Activated CD8-positive, alpha-beta memory T cell treated with anti-CD3 and anti-CD28 coated beads for 48 hours (primary cell): ENCODE data around the gene GPLD1.
"Not testable (repeated sequence)": the region's sequence is repeated elsewhere in the genome, so short reads cannot be mapped to it uniquely, and the experiment has no call there.

ENCODE experiments used
- DNase-seq, 3 experiments: peaks; one replicate each; pipeline ENCODE4 v3.0.0-alpha.2; 2020; ENCODE audit warnings: low read depth in 2 of 3, low spot score in 2 of 3

The GPLD1 gene

DNA sequence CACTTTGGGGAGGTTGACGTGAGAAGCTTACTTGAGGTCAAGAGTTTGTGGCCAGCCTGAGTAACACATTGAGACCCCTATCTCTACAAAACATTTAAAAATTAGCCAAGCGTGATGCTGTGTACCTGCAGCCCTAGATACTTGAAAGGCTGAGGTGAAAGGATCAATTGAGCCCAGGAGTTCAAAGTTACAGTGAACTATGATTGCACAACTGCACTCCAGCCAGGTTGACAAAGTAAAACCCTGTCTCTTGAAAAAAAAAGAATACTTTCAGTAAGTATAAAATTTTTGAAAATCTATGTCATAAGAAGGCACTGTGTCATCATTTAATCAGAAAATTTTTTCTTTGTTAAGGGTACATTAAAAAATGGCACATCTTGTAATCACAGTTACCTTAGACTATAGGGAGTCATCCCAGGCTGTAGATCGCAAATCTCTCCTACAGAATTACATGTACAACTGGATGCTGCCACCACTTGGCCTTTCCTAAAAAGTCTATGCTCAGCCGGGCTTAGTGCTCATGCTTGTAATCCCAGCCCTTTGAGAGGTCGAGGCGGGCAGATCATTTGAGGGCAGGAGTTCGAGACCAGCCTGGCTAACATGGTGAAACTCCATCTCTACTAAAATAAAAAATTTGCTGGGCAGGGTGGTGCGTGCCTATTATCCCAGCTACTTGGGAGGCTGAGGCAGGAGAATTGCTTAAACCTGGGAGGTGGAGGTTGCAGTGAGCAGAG is 103.7 kb downstream of the GPLD1 start:
- DNase-seq, result no peak

- DNase-seq, result not testable (repeated sequence)
Observed at GRCh38 chr6:24384369-24385130, 104.8 kb downstream of the GPLD1 start.

- not testable (repeated sequence) for DNase-seq
Observed at GRCh38 chr6:24382891-24383494, 106.4 kb downstream of the GPLD1 start.

DNA sequence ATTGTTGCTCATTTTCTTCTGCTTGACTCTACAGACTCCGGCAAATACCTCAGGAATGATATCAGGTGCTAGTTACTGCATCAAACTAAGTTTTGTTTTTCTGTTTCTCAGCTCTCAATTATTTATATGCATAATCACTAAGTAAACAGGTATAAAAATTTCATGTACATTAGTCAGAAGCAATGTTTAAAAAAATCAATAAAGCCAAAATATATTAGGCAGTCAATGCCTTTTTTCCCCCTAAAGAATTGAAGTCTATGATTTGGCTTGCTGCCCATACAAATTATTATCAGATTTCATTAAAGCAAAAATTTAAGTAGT is 107.2 kb downstream of the GPLD1 start:
- no peak for DNase-seq

DNA sequence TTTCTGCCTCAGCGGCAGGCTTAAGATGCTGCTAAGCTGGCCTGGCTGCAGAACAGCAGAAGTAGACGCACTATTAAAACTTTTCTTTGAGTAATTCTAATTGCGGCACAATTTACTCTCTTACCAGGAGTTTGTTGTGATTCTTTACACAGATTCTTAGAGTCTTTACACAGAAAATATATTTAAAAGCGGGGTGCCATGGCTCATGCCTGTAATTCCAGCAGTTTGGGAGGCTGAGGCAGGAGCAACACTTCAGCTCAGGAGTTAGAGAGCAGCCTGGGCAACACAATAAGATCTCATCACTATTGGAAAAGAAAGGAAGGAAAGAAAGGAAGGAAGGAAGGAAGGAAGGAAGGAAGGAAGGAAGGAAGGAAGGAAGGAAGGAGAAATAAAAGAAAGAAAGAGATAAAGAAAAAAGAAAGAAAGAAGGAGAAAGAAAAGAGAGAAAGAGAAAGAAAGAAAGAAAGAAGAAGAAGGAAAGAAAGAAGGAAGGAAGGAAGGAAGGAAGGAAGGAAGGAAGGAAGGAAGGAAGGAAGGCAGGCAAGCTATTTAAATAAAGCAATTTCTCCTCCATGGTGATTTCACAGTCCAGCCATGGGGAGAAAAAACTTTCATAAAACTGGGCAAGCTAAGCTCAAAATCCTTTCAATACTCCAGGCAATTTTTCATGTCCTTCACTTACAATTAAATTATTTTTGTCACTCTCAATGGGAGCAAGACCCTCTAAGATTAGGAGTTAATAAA is 107.7 kb downstream of the GPLD1 start:
- DNase-seq, result no peak

DNA sequence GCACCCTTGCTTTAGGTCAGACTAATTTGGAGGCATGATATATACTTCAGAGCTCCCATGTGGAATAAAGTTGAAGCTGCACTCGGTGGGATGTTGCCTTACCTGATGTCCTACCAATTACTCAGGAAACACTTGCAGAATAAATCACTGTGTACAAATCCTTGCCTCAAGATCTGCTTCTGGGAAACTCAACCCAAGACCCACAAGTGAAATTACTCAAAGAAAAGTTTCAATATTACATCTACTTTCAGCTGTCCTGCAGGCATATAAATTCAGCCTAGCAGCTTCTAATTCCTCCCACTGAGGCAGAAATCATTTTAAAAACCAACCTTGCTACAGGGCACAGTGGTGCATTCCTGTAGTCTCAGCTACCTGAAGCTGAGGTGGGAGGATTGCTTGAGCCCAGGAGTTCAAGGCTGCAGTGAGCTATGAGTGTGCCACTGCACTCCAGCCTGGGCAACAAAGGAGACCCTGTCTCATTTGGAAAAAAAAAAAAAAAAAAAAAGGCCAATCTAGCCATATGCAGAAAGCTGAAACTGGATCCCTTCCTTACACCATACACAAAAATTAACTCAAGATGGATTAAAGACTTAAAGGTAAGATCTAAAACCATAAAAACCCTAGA is 110.8 kb downstream of the GPLD1 start:
- DNase-seq, result no peak
